Skeletal muscle satellite cell (primary cell): ENCODE results near the gene SLC13A3.

ENCODE experiments used
- H3K27me3 ChIP-seq: 2 replicates; pipeline ENCODE4 v1.7.0; 2013; ENCODE audit warnings: low read length; ENCODE audit not compliant: control insufficient read depth, insufficient read depth
- H3K36me3 ChIP-seq: 2 replicates; pipeline ENCODE4 v1.7.0; 2013; ENCODE audit warnings: mild to moderate bottlenecking, control low read depth, low read length; ENCODE audit not compliant: insufficient read depth
- H3K4me1 ChIP-seq: 2 replicates; pipeline ENCODE4 v1.7.0; 2013; ENCODE audit warnings: low read length; ENCODE audit not compliant: control insufficient read depth, insufficient read depth
- H3K4me2 ChIP-seq: 2 replicates; pipeline ENCODE4 v1.7.0; 2013; ENCODE audit warnings: mild to moderate bottlenecking, low read length
- H3K4me3 ChIP-seq: 2 replicates; pipeline ENCODE4 v1.7.0; 2013; ENCODE audit warnings: low read length
- H3K9ac ChIP-seq: 2 replicates; pipeline ENCODE4 v1.7.0; 2013; ENCODE audit warnings: mild to moderate bottlenecking, low read depth, low read length, moderate library complexity
- H3K9me3 ChIP-seq: replicated peaks from 2 replicates; pipeline ENCODE4 v1.7.0; 2013; ENCODE audit warnings: mild to moderate bottlenecking, control low read depth, low read length

Gene SLC13A3

GRCh38 chr20:46646659-46647380, 4.4 kb downstream of the SLC13A3 start:
- Histone ChIP-seq H3K4me1 (no peaks in the 10 kb centered on the region), H3K9me3 (no peaks in the 10 kb centered on the region), H3K4me3 (no peak overlapping the region), H3K36me3 (no peaks in the 10 kb centered on the region), H3K4me2 (no peak overlapping the region), H3K9ac (no peak overlapping the region), H3K27me3 (peaks cover 61% of the 10 kb centered on the region)

- Histone ChIP-seq H3K9me3 (no peaks in the 10 kb centered on the region), H3K27me3 (peaks cover 54% of the 10 kb centered on the region), H3K36me3 (no peaks in the 10 kb centered on the region), H3K4me2 (no peak overlapping the region), H3K4me3 (no peak overlapping the region), H3K4me1 (no peaks in the 10 kb centered on the region), H3K9ac (no peak overlapping the region)
Measured at GRCh38 chr20:46646122-46646521, 5.1 kb downstream of the SLC13A3 start.

GRCh38 chr20:46644733-46645132, 6.5 kb downstream of the SLC13A3 start:
- no peak overlapping the region for H3K4me2 ChIP-seq
- H3K27me3 ChIP-seq: peaks cover 41% of the 10 kb centered on the region
- no peaks in the 10 kb centered on the region for H3K4me1 ChIP-seq
- no peaks in the 10 kb centered on the region for H3K36me3 ChIP-seq
- H3K4me3 ChIP-seq: no peak overlapping the region
- no peak overlapping the region for H3K9ac ChIP-seq
- H3K9me3 ChIP-seq: no peaks in the 10 kb centered on the region

- H3K9me3 ChIP-seq: no peaks in the 10 kb centered on the region
Measured at GRCh38 chr20:46644160-46644559, 7.1 kb downstream of the SLC13A3 start.

GRCh38 chr20:46642969-46643343, 8.3 kb downstream of the SLC13A3 start:
- Histone ChIP-seq H3K4me3 (no peak overlapping the region), H3K27me3 (peaks cover 33% of the 10 kb centered on the region), H3K9me3 (no peaks in the 10 kb centered on the region), H3K9ac (no peak overlapping the region), H3K4me1 (no peaks in the 10 kb centered on the region), H3K36me3 (no peaks in the 10 kb centered on the region), H3K4me2 (no peak overlapping the region)

More at GRCh38 chr20:46644160-46644559, 7.1 kb downstream of the SLC13A3 start:
- H3K27me3 ChIP-seq: peaks cover 37% of the 10 kb centered on the region
- H3K4me2 ChIP-seq: no peak overlapping the region
- no peak overlapping the region for H3K9ac ChIP-seq
- H3K36me3 ChIP-seq: no peaks in the 10 kb centered on the region
- H3K4me1 ChIP-seq: no peaks in the 10 kb centered on the region
- no peak overlapping the region for H3K4me3 ChIP-seq

- H3K4me1 ChIP-seq: no peaks in the 10 kb centered on the region
- H3K9me3 ChIP-seq: no peaks in the 10 kb centered on the region
- H3K27me3 ChIP-seq: peaks cover 28% of the 10 kb centered on the region
- H3K36me3 ChIP-seq: no peaks in the 10 kb centered on the region
- H3K4me2 ChIP-seq: no peak overlapping the region
- no peak overlapping the region for H3K9ac ChIP-seq
- no peak overlapping the region for H3K4me3 ChIP-seq
Measured at GRCh38 chr20:46642265-46642968, 8.8 kb downstream of the SLC13A3 start.

GRCh38 chr20:46641424-46641823, 9.8 kb downstream of the SLC13A3 start:
- Histone ChIP-seq H3K4me1 (no peaks in the 10 kb centered on the region), H3K36me3 (no peaks in the 10 kb centered on the region), H3K4me2 (no peak overlapping the region), H3K4me3 (no peak overlapping the region), H3K9ac (no peak overlapping the region), H3K27me3 (peaks cover 28% of the 10 kb centered on the region), H3K9me3 (no peaks in the 10 kb centered on the region)

GRCh38 chr20:46640536-46641311, 10.5 kb downstream of the SLC13A3 start:
- H3K4me3 ChIP-seq: no peak overlapping the region
- no peaks in the 10 kb centered on the region for H3K4me1 ChIP-seq

GRCh38 chr20:46640044-46640443, 11.2 kb downstream of the SLC13A3 start:
- H3K27me3 ChIP-seq: peaks cover 15% of the 10 kb centered on the region
- no peak overlapping the region for H3K9ac ChIP-seq
- no peak overlapping the region for H3K4me2 ChIP-seq
- H3K36me3 ChIP-seq: no peaks in the 10 kb centered on the region
- H3K4me3 ChIP-seq: no peak overlapping the region
- no peaks in the 10 kb centered on the region for H3K4me1 ChIP-seq
- no peaks in the 10 kb centered on the region for H3K9me3 ChIP-seq

More at GRCh38 chr20:46640536-46641311, 10.5 kb downstream of the SLC13A3 start:
- Histone ChIP-seq H3K27me3 (peaks cover 21% of the 10 kb centered on the region), H3K9me3 (no peaks in the 10 kb centered on the region), H3K36me3 (no peaks in the 10 kb centered on the region), H3K9ac (no peak overlapping the region), H3K4me2 (no peak overlapping the region)

GRCh38 chr20:46639587-46639986, 11.7 kb downstream of the SLC13A3 start:
- H3K4me3 ChIP-seq: no peak overlapping the region
- no peaks in the 10 kb centered on the region for H3K4me1 ChIP-seq
- H3K36me3 ChIP-seq: no peaks in the 10 kb centered on the region
- no peak overlapping the region for H3K4me2 ChIP-seq
- H3K9ac ChIP-seq: no peak overlapping the region
- peaks cover 10% of the 10 kb centered on the region for H3K27me3 ChIP-seq
- H3K9me3 ChIP-seq: no peaks in the 10 kb centered on the region

- no peak overlapping the region for H3K9ac ChIP-seq
Measured at GRCh38 chr20:46638898-46639274, 12.4 kb downstream of the SLC13A3 start.

More at GRCh38 chr20:46638898-46639274, 12.4 kb downstream of the SLC13A3 start:
- Histone ChIP-seq H3K4me1 (no peaks in the 10 kb centered on the region), H3K9me3 (no peaks in the 10 kb centered on the region), H3K4me3 (no peak overlapping the region), H3K4me2 (no peak overlapping the region), H3K36me3 (no peaks in the 10 kb centered on the region), H3K27me3 (peaks cover 7% of the 10 kb centered on the region)
